H1 (cell line): Measurements from ENCODE around the gene FGFRL1. TPM values are rescaled to one million over a fixed set of nuclear protein-coding genes. Genes with fewer than 3 reads are reported as not detected.
"Not testable (repeated sequence)": the region's sequence is repeated elsewhere in the genome, so short reads cannot be mapped to it uniquely, and the experiment has no call there.

Experiments
- CTCF ChIA-PET: fragments of 300-600 bp; sonication (Branson Sonifier 250); formaldehyde crosslinking; loops from one replicate; lab custom pipeline; 2021; ENCODE audit not compliant: partially characterized antibody; lab: Charles Lee
- POLR2A ChIA-PET: fragments of 300-600 bp; sonication (Branson Sonifier 250); formaldehyde crosslinking; loops from one replicate; lab custom pipeline; 2021; ENCODE audit warnings: inconsistent platforms; ENCODE audit not compliant: partially characterized antibody; lab: Charles Lee
- DNase-seq, 2 experiments: peaks; one replicate each; pipeline versions ENCODE4 v3.0.0 to v3.0.0-alpha.2; 2010 to 2022; ENCODE audit warnings: low spot score in 2 of 2, low read depth in 1 of 2, mixed read lengths in 1 of 2
- FAIRE-seq: peaks from 2 replicates; lab custom pipeline; 2011; peaks lifted over from hg19 to GRCh38; lab: Jason Lieb, UNC
- H2AFZ ChIP-seq: 2 replicates; pipeline ENCODE4 v1.8.1; 2012; ENCODE audit warnings: low read length, inconsistent platforms
- H2AK5ac ChIP-seq: 2 replicates; pipeline ENCODE4 v1.6.1; 2013; ENCODE audit warnings: low read depth, low read length
- H2BK120ac ChIP-seq: replicated peaks from 2 replicates; pipeline ENCODE3; 2013; ENCODE audit warnings: low read depth, low read length, inconsistent platforms
- H2BK12ac ChIP-seq: 2 replicates; pipeline ENCODE4 v1.6.1; 2013; ENCODE audit warnings: low read depth, low read length
- H2BK15ac ChIP-seq: 2 replicates; pipeline ENCODE4 v1.6.1; 2013; ENCODE audit warnings: low read length
- H2BK20ac ChIP-seq: 2 replicates; pipeline ENCODE4 v1.6.1; 2013; ENCODE audit warnings: low read length
- H2BK5ac ChIP-seq: 2 replicates; pipeline ENCODE4 v1.6.1; 2013; ENCODE audit warnings: low read depth, low read length
- H3K14ac ChIP-seq: 2 replicates; pipeline ENCODE4 v1.6.1; 2013; ENCODE audit warnings: inconsistent platforms; ENCODE audit not compliant: insufficient read length
- H3K18ac ChIP-seq: 2 replicates; pipeline ENCODE4 v1.6.1; 2013; ENCODE audit warnings: low read length; ENCODE audit errors: extremely low read depth
- H3K23ac ChIP-seq: 2 replicates; pipeline ENCODE4 v1.6.1; 2013; ENCODE audit warnings: inconsistent platforms; ENCODE audit not compliant: insufficient read length
- H3K23me2 ChIP-seq: 2 replicates; pipeline ENCODE4 v1.6.1; 2013; ENCODE audit warnings: low read depth, low read length
- H3K27ac ChIP-seq: 2 replicates; pipeline ENCODE4 v1.6.1; 2011; ENCODE audit warnings: low read depth, low read length, inconsistent platforms
- H3K27me3 ChIP-seq, 4 experiments: replicated peaks in 1 of 4; 1 replicate in 1 of 4; 2 replicates in 3 of 4; pipeline versions ENCODE4 v1.6.1 to v1.8.1; 2011 to 2013; ENCODE audit warnings: low read length in 3 of 4, mild to moderate bottlenecking in 3 of 4, inconsistent platforms in 2 of 4, mixed read lengths in 2 of 4, moderate library complexity in 1 of 4; ENCODE audit not compliant: control insufficient read depth in 3 of 4, insufficient read depth in 3 of 4; ENCODE audit errors: extremely low read depth in 1 of 4
- H3K36me3 ChIP-seq, 4 experiments: 2 replicates each; pipeline versions ENCODE4 v1.6.1 to v1.8.1; 2011 to 2013; ENCODE audit warnings: mild to moderate bottlenecking in 4 of 4, low read length in 3 of 4, moderate library complexity in 2 of 4, control low read depth in 1 of 4, inconsistent platforms in 1 of 4; ENCODE audit not compliant: insufficient read depth in 4 of 4, control insufficient read depth in 2 of 4
- H3K4ac ChIP-seq: replicated peaks from 2 replicates; pipeline ENCODE3; 2013; ENCODE audit warnings: low read length, low read depth, mixed read lengths, inconsistent platforms; ENCODE audit not compliant: insufficient read length
- H3K4me1 ChIP-seq, 4 experiments: replicated peaks in 1 of 4; 1 replicate in 1 of 4; 2 replicates in 3 of 4; pipeline versions ENCODE4 v1.6.1 to v1.8.1; 2011 to 2013; ENCODE audit warnings: low read length in 3 of 4, inconsistent platforms in 2 of 4, mixed read lengths in 1 of 4; ENCODE audit not compliant: insufficient read depth in 4 of 4, control insufficient read depth in 3 of 4
- H3K4me2 ChIP-seq, 2 experiments: 2 replicates each; pipeline versions ENCODE4 v1.6.1 to v1.8.1; 2011 to 2013; ENCODE audit warnings: low read depth in 2 of 2, low read length in 2 of 2, control low read depth in 1 of 2, inconsistent platforms in 1 of 2, mild to moderate bottlenecking in 1 of 2; ENCODE audit not compliant: insufficient read depth in 1 of 2
- H3K4me3 ChIP-seq, 4 experiments: fragments of 200-600, 300-600 bp in 1 of 4; sonication (generic), shearing (Covaris generic), sonication (Bioruptor Twin) in 1 of 4; 2 replicates each; pipeline versions ENCODE4 v1.5.1 to v1.8.1; 2011 to 2016; ENCODE audit warnings: low read length in 4 of 4, low read depth in 3 of 4, control low read depth in 2 of 4, inconsistent platforms in 2 of 4, mild to moderate bottlenecking in 2 of 4, mixed read lengths in 1 of 4, moderate library complexity in 1 of 4; ENCODE audit not compliant: insufficient read depth in 2 of 4; ENCODE audit errors: extremely low read depth in 1 of 4
- H3K56ac ChIP-seq: replicated peaks from 2 replicates; pipeline ENCODE3; 2013; ENCODE audit warnings: low read depth, mild to moderate bottlenecking, mixed read lengths, low read length, inconsistent platforms; ENCODE audit not compliant: insufficient read length
- H3K79me1 ChIP-seq: 2 replicates; pipeline ENCODE4 v1.6.1; 2013; ENCODE audit warnings: low read depth, low read length, control low read depth
- H3K79me2 ChIP-seq, 2 experiments: 2 replicates each; pipeline versions ENCODE4 v1.6.1 to v1.8.1; 2012 to 2013; ENCODE audit warnings: low read length in 2 of 2, mild to moderate bottlenecking in 2 of 2, inconsistent platforms in 1 of 2; ENCODE audit not compliant: insufficient read depth in 2 of 2, control insufficient read depth in 1 of 2
- H3K9ac ChIP-seq, 4 experiments: replicated peaks in 1 of 4; 1 replicate in 1 of 4; 2 replicates in 3 of 4; pipeline versions ENCODE4 v1.6.1 to v1.8.1; 2011 to 2013; ENCODE audit warnings: low read depth in 3 of 4, low read length in 3 of 4, control low read depth in 2 of 4, mild to moderate bottlenecking in 2 of 4, moderate library complexity in 2 of 4, inconsistent platforms in 1 of 4; ENCODE audit errors: extremely low read depth in 1 of 4
- H3K9me3 ChIP-seq, 2 experiments: 2 replicates each; pipeline versions ENCODE4 v1.6.1 to v1.8.1; 2012 to 2013; ENCODE audit warnings: mild to moderate bottlenecking in 2 of 2, moderate library complexity in 2 of 2, control low read depth in 1 of 2, inconsistent platforms in 1 of 2, low read depth in 1 of 2, low read length in 1 of 2, mixed read lengths in 1 of 2; ENCODE audit not compliant: insufficient read depth in 2 of 2
- H4K20me1 ChIP-seq, 2 experiments: replicated peaks in 1 of 2; 2 replicates each; pipeline versions ENCODE3 to v1.8.1; 2011 to 2013; ENCODE audit warnings: inconsistent platforms in 2 of 2, low read length in 2 of 2, mild to moderate bottlenecking in 1 of 2; ENCODE audit not compliant: insufficient read depth in 2 of 2, control insufficient read depth in 1 of 2
- H4K5ac ChIP-seq: 2 replicates; pipeline ENCODE4 v1.6.1; 2013; ENCODE audit warnings: low read length, low read depth, mixed read lengths, inconsistent platforms; ENCODE audit not compliant: insufficient read length
- H4K8ac ChIP-seq: 2 replicates; pipeline ENCODE4 v1.8.0; 2013; ENCODE audit warnings: mild to moderate bottlenecking, moderate library complexity, low read length, inconsistent platforms; ENCODE audit not compliant: insufficient read depth; ENCODE audit errors: extremely low read depth
- H4K91ac ChIP-seq: replicated peaks from 2 replicates; pipeline ENCODE3; 2013; ENCODE audit warnings: low read length, mixed read lengths, inconsistent platforms; ENCODE audit not compliant: insufficient read length
- WGBS, 2 experiments: shearing (Covaris generic) in 1 of 2; methylation state at CpG; one replicate each; pipeline versions ENCODE4 v1.1.6 to v1.1.7; 2013 to 2015; ENCODE audit warnings: low lambda C conversion rate in 2 of 2, mixed read lengths in 2 of 2, inconsistent platforms in 1 of 2, low coverage in 1 of 2, missing lambda C conversion rate in 1 of 2; ENCODE audit not compliant: insufficient replicate concordance in 2 of 2, insufficient coverage in 1 of 2, insufficient read length in 1 of 2; ENCODE audit errors: extremely low coverage in 1 of 2, missing lambda C conversion rate in 1 of 2; 5-methylcytosine and 5-hydroxymethylcytosine counted together
- polyA plus RNA-seq, 7 experiments: library from polyadenylated mRNA; depleted of rRNA in 3 of 7; stranded (reverse) in 5 of 7; unstranded in 2 of 7; fragments of >200 nt in 5 of 7; fragments of 200-250 nt in 2 of 7; gene quantifications; 1 replicate in 5 of 7; 2 replicates in 1 of 7; 4 replicates in 1 of 7; pipeline versions ENCODE4 v1.2.1 to v1.2.3, GENCODE V29; 2011 to 2013; ENCODE audit warnings: missing spikeins in 2 of 7, mixed read lengths in 2 of 7
- total RNA-seq: library from RNA; stranded (reverse); fragmentation: NEBNext Ultra II Directional; extraction: Animal tissue kit (Norgen Biotek cat#: 25700); gene quantifications from 2 replicates; pipeline ENCODE4 v1.2.1, GENCODE V29; 2021

Gene FGFRL1
- total and polyA plus RNA-seq, 2 of the 8 experiments (the other 6 are each of a cell fraction or from before 2014, with no cell fraction given) = 18.9 to 34.6 TPM

DNA sequence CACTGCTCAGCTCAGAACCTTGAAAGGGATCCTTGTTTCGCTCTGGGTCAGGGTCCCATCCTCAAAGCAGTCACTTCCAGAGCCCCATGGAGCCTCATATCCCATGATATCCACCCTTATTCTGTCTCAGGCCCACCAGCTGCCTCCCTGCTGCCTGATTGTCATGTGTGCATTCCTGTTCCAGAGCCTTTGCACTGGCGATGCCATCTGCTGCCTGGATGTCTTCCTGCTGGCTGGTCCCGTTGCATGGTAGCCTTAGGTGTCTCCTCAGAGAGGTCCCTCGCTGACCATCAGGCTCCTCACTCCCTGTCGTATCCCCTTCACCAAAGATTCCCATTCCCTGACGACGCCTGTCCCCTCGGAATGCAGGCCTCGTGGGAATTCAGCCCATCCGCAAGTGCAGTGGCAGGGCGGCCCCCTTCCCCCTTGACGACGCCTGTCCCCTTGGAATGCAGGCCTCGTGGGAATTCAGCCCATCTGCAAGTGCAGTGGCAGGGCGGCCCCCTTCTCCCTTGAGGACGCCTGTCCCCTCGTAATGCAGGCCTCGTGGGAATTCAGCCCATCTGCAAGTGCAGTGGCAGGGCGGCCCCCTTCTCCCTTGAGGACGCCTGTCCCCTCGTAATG, 12.1 kb upstream of the FGFRL1 start:
- not testable (repeated sequence) for H3K9me3 ChIP-seq
- CTCF ChIA-PET = interaction anchor here (0.7 to 1.2 kb wide), 5 partner anchors 24 to 266 kb away, joined by 3 read pairs; no protein-coding TSS in a partner anchor

More for the DNA sequence above, 12.1 kb upstream of the FGFRL1 start:
- 83% methylated on average over 14 of the region's 21 CpGs; no CpG with 5 or more reads in 1 of the 2 experiments for WGBS, 2 experiments
- H3K4me2 ChIP-seq, DNase-seq, H3K18ac ChIP-seq, H2BK5ac ChIP-seq, FAIRE-seq, H3K9ac ChIP-seq, H4K91ac ChIP-seq, H3K56ac ChIP-seq, H4K8ac ChIP-seq, H3K14ac ChIP-seq, H3K79me2 ChIP-seq, H2BK120ac ChIP-seq, H3K4me1 ChIP-seq, H2BK12ac ChIP-seq, H4K5ac ChIP-seq, H2AK5ac ChIP-seq, H3K4me3 ChIP-seq, H2AFZ ChIP-seq, H3K36me3 ChIP-seq, H3K23ac ChIP-seq, H3K79me1 ChIP-seq, H3K27ac ChIP-seq, POLR2A ChIA-PET, H2BK15ac ChIP-seq, H2BK20ac ChIP-seq, H3K4ac ChIP-seq: not testable (repeated sequence)
- Histone ChIP-seq H4K20me1 (peaks cover 2 to 23% of the 10 kb centered on the region in 2 experiments), H3K27me3 (peaks cover 55 to 85% (median 81%) of the 10 kb centered on the region in 4 experiments), H3K23me2 (peaks cover 12% of the 10 kb centered on the region; the same call in 1 of the 2 replicates)
